H9 (cell line): Measurements from ENCODE around the gene GPC6. TPM values are rescaled to one million over a fixed set of nuclear protein-coding genes. Genes with fewer than 3 reads are reported as not detected.

ENCODE experiments used
- DNase-seq: peaks from one replicate; pipeline ENCODE4 v3.0.0-alpha.2; 2017
- H2AFZ ChIP-seq: one replicate; pipeline ENCODE4 v1.6.1; 2013; ENCODE audit warnings: mild to moderate bottlenecking, low read length, control low read depth, moderate library complexity
- H2AK5ac ChIP-seq: 2 replicates; pipeline ENCODE4 v1.6.1; 2013; ENCODE audit warnings: low read length, control low read depth, mixed read lengths; ENCODE audit not compliant: insufficient read length
- H2BK120ac ChIP-seq: one replicate; pipeline ENCODE4 v1.6.1; 2013; ENCODE audit warnings: low read depth, mild to moderate bottlenecking, low read length, control low read depth, inconsistent platforms; ENCODE audit not compliant: poor library complexity, severe bottlenecking
- H2BK12ac ChIP-seq: 2 replicates; pipeline ENCODE4 v1.6.1; 2013; ENCODE audit warnings: low read length, control low read depth, mixed read lengths, low read depth; ENCODE audit not compliant: insufficient read length
- H2BK15ac ChIP-seq: 2 replicates; pipeline ENCODE4 v1.6.1; 2013; ENCODE audit warnings: low read depth, low read length, control low read depth
- H2BK20ac ChIP-seq: one replicate; pipeline ENCODE4 v1.6.1; 2013; ENCODE audit warnings: low read depth, mild to moderate bottlenecking, low read length, control low read depth, inconsistent platforms; ENCODE audit not compliant: poor library complexity, severe bottlenecking
- H2BK5ac ChIP-seq: 2 replicates; pipeline ENCODE4 v1.6.1; 2013; ENCODE audit warnings: low read length, control low read depth, mixed read lengths; ENCODE audit not compliant: insufficient read length
- H3K14ac ChIP-seq: 2 replicates; pipeline ENCODE4 v1.6.1; 2013; ENCODE audit warnings: low read length, control low read depth; ENCODE audit not compliant: insufficient read depth
- H3K18ac ChIP-seq: 2 replicates; pipeline ENCODE4 v1.6.1; 2013; ENCODE audit warnings: low read depth, mild to moderate bottlenecking, mixed read lengths, low read length, control low read depth; ENCODE audit not compliant: insufficient read length
- H3K23ac ChIP-seq: 2 replicates; pipeline ENCODE4 v1.6.1; 2013; ENCODE audit warnings: low read length, control low read depth, mixed read lengths, low read depth; ENCODE audit not compliant: insufficient read length
- H3K23me2 ChIP-seq: 2 replicates; pipeline ENCODE4 v1.6.1; 2013; ENCODE audit warnings: low read depth, mild to moderate bottlenecking, mixed read lengths, low read length, control low read depth; ENCODE audit not compliant: insufficient read length, poor library complexity, severe bottlenecking
- H3K27ac ChIP-seq: 2 replicates; pipeline ENCODE4 v1.5.1; 2013; ENCODE audit warnings: low read length, control low read depth, mixed read lengths, low read depth; ENCODE audit not compliant: insufficient read length
- H3K27me3 ChIP-seq: 2 replicates; pipeline ENCODE4 v1.6.1; 2013; ENCODE audit warnings: low read length, control low read depth, inconsistent platforms; ENCODE audit not compliant: insufficient read depth
- H3K4ac ChIP-seq: 2 replicates; pipeline ENCODE4 v1.6.1; 2013; ENCODE audit warnings: low read depth, mild to moderate bottlenecking, control low read depth, inconsistent platforms, low read length, moderate library complexity
- H3K4me1 ChIP-seq: 2 replicates; pipeline ENCODE4 v1.6.1; 2013; ENCODE audit warnings: low read length, control low read depth, inconsistent platforms; ENCODE audit not compliant: insufficient read depth
- H3K4me2 ChIP-seq: 2 replicates; pipeline ENCODE4 v1.6.1; 2013; ENCODE audit warnings: low read length, control low read depth, mixed read lengths; ENCODE audit not compliant: insufficient read length, insufficient read depth
- H3K56ac ChIP-seq: 2 replicates; pipeline ENCODE4 v1.6.1; 2013; ENCODE audit warnings: low read depth, mild to moderate bottlenecking, mixed read lengths, low read length, control low read depth; ENCODE audit not compliant: insufficient read length
- H3K79me1 ChIP-seq: 2 replicates; pipeline ENCODE4 v1.6.1; 2013; ENCODE audit warnings: low read depth, mild to moderate bottlenecking, moderate library complexity, low read length, control low read depth, inconsistent platforms; ENCODE audit not compliant: insufficient read depth, poor library complexity, severe bottlenecking
- H3K79me2 ChIP-seq: 2 replicates; pipeline ENCODE4 v1.6.1; 2013; ENCODE audit warnings: low read length, control low read depth, inconsistent platforms; ENCODE audit not compliant: insufficient read depth
- H3K9ac ChIP-seq: 2 replicates; pipeline ENCODE4 v1.6.1; 2013; ENCODE audit warnings: low read length, control low read depth, mixed read lengths; ENCODE audit not compliant: insufficient read length; ENCODE audit errors: extremely low read depth
- H3K9me3 ChIP-seq: one replicate; pipeline ENCODE4 v1.6.1; 2013; ENCODE audit warnings: low read depth, low read length, inconsistent platforms; ENCODE audit not compliant: control insufficient read depth
- H3T11ph ChIP-seq: one replicate; pipeline ENCODE4 v1.6.1; 2013; ENCODE audit warnings: mild to moderate bottlenecking, low read length, control low read depth, inconsistent platforms
- H4K20me1 ChIP-seq: one replicate; pipeline ENCODE4 v1.6.1; 2013; ENCODE audit not compliant: control insufficient read depth, insufficient read length, insufficient read depth
- H4K5ac ChIP-seq: 2 replicates; pipeline ENCODE4 v1.6.1; 2013; ENCODE audit warnings: low read depth, mild to moderate bottlenecking, mixed read lengths, low read length, control low read depth; ENCODE audit not compliant: insufficient read length
- H4K8ac ChIP-seq: replicated peaks from 2 replicates; pipeline ENCODE4 v1.6.1; 2013; ENCODE audit warnings: low read length, control low read depth, mixed read lengths, low read depth; ENCODE audit not compliant: insufficient read length
- H4K91ac ChIP-seq: 2 replicates; pipeline ENCODE4 v1.6.1; 2013; ENCODE audit warnings: low read depth, mild to moderate bottlenecking, moderate library complexity, mixed read lengths, low read length, control low read depth; ENCODE audit not compliant: insufficient read length
- H3K27ac Mint-ChIP-seq, 3 experiments: 2 replicates in 2 of 3; 3 replicates in 1 of 3; pipeline ENCODE4 v1.8.0; 2020 to 2021; ENCODE audit warnings: mixed read lengths in 3 of 3, mild to moderate bottlenecking in 1 of 3, moderate library complexity in 1 of 3
- H3K27me3 Mint-ChIP-seq: 2 replicates; pipeline ENCODE4 v1.8.0; 2021; ENCODE audit warnings: low read depth, mild to moderate bottlenecking, moderate library complexity, mixed read lengths
- H3K36me3 Mint-ChIP-seq, 3 experiments: 2 replicates in 2 of 3; 3 replicates in 1 of 3; pipeline ENCODE4 v1.8.0; 2020 to 2021; ENCODE audit warnings: low read depth in 3 of 3, mixed read lengths in 3 of 3; ENCODE audit not compliant: insufficient read depth in 1 of 3
- H3K4me1 Mint-ChIP-seq, 2 experiments: 2 replicates each; pipeline ENCODE4 v1.8.0; 2020; ENCODE audit warnings: mixed read lengths in 2 of 2
- H3K4me3 Mint-ChIP-seq, 2 experiments: 2 replicates in 1 of 2; 3 replicates in 1 of 2; pipeline ENCODE4 v1.8.0; 2020 to 2021; ENCODE audit warnings: mild to moderate bottlenecking in 2 of 2, mixed read lengths in 2 of 2, moderate library complexity in 1 of 2
- H3K9me3 Mint-ChIP-seq, 2 experiments: 2 replicates in 1 of 2; 3 replicates in 1 of 2; pipeline ENCODE4 v1.8.0; 2020; ENCODE audit warnings: mild to moderate bottlenecking in 2 of 2, mixed read lengths in 2 of 2, moderate library complexity in 1 of 2
- WGBS: extraction: QIAGEN DNeasy Blood & Tissue Kit; methylation state at CpG from one replicate; pipeline ENCODE4 v1.1.7; 2013; ENCODE audit warnings: missing lambda C conversion rate, low lambda C conversion rate, mixed read lengths; ENCODE audit not compliant: insufficient read length; ENCODE audit errors: extremely low coverage; 5-methylcytosine and 5-hydroxymethylcytosine counted together
- total RNA-seq: library from RNA; stranded (reverse); gene quantifications from 2 replicates; pipeline ENCODE4 v1.2.1, GENCODE V29; 2021
- TF ChIP-seq, protein P1 (sequence below): fragments of 200-600 bp; sonication (generic); conservative IDR thresholded peaks from 3 replicates; pipeline ENCODE4 v1.8.0; 2021; ENCODE audit warnings: antibody characterized with exemption, mild to moderate bottlenecking

Gene GPC6
- total RNA-seq, 1 experiment from 2014 or later = 15.6 TPM

DNA sequence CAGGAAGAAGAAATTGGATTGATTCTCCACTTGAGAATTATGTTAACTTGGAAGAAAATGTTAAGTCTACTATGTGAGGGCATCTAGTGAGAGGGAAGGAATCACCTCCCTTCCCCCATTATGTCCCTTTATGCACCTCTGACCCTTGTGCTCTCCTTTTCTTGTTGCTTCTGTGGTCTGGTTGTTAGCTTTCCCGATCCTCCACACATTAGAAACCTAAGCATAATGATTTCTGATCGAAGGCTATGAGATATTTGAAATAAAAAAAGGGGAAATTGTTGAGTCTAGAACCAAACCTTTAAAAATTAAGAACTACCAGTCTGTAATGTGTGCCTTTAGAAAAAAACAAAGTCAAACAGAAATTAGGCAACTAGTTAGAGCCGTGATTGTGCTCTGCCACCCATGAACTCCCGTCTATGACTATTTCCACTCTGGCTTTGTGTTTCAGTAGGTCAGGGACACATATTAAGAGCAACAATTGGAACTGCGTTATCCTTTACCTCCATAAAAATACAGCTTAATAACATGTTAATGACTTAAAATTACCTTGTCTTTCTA, 463 bp upstream of the GPC6 start:
- Histone ChIP-seq H3T11ph (no peak overlapping the region), H3K9me3 (no peaks in the 10 kb centered on the region), H4K20me1 (no peaks in the 10 kb centered on the region), H3K56ac (no peak overlapping the region), H3K4ac (no peak overlapping the region), H3K79me2 (peaks cover 2% of the 10 kb centered on the region; the same call in 1 of the 2 replicates), H3K23ac (no peak overlapping the region), H4K8ac (no peak overlapping the region), H3K27me3 (no peaks in the 10 kb centered on the region), H3K23me2 (peaks cover 17% of the 10 kb centered on the region), H2AFZ (no peak overlapping the region), H4K5ac (no peak overlapping the region), H2BK120ac (no peak overlapping the region), H2AK5ac (no peak overlapping the region), H3K9ac (peak overlapping the region; percentile 74), H3K4me1 (peaks cover 3% of the 10 kb centered on the region; the same call in 1 of the 2 replicates), H2BK20ac (no peak overlapping the region), H2BK12ac (no peak overlapping the region), H3K79me1 (no peaks in the 10 kb centered on the region), H3K27ac (no peak overlapping the region), H2BK5ac (no peak overlapping the region), H2BK15ac (no peak overlapping the region), H3K14ac (no peak overlapping the region), H4K91ac (no peak overlapping the region), H3K18ac (no peak overlapping the region), H3K4me2 (peak overlapping the region; percentile 99)
- no CpG with 5 or more reads among the region's 5 CpGs for WGBS
- DNase-seq = no peak
- peaks cover 1% of the 10 kb centered on the region for H3K27me3 Mint-ChIP-seq
- H3K4me1 Mint-ChIP-seq = peaks cover 70 to 71% of the 10 kb centered on the region in 2 experiments
- peaks cover 0 to 2% of the 10 kb centered on the region in 2 experiments; a peak in 1 of 5 replicates for H3K9me3 Mint-ChIP-seq
- peak overlapping the region; percentile 92 to 96 for H3K4me3 Mint-ChIP-seq
- peaks cover 0 to 6% (median 0%) of the 10 kb centered on the region in 3 experiments; a peak in 3 of 7 replicates for H3K36me3 Mint-ChIP-seq
- H3K27ac Mint-ChIP-seq = peak overlapping the region in 1 of 3 experiments; percentile 96; a peak in 3 of 7 replicates
- TF ChIP-seq, protein P1, sequence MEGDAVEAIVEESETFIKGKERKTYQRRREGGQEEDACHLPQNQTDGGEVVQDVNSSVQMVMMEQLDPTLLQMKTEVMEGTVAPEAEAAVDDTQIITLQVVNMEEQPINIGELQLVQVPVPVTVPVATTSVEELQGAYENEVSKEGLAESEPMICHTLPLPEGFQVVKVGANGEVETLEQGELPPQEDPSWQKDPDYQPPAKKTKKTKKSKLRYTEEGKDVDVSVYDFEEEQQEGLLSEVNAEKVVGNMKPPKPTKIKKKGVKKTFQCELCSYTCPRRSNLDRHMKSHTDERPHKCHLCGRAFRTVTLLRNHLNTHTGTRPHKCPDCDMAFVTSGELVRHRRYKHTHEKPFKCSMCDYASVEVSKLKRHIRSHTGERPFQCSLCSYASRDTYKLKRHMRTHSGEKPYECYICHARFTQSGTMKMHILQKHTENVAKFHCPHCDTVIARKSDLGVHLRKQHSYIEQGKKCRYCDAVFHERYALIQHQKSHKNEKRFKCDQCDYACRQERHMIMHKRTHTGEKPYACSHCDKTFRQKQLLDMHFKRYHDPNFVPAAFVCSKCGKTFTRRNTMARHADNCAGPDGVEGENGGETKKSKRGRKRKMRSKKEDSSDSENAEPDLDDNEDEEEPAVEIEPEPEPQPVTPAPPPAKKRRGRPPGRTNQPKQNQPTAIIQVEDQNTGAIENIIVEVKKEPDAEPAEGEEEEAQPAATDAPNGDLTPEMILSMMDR = no peak
